Small intestine (tissue), 7 donors: ENCODE results near the gene CAPN10. TPM values are rescaled to one million over a fixed set of nuclear protein-coding genes. Genes with fewer than 3 reads are reported as not detected.

ENCODE experiments used
- DNase-seq, 2 donors: peaks; one replicate each; pipeline versions ENCODE4 v3.0.0 to v3.0.0-alpha.2; 2013
- FAIRE-seq: peaks from 2 replicates; lab custom pipeline; 2012; peaks lifted over from hg19 to GRCh38; lab: Jason Lieb, UNC
- H3K27ac ChIP-seq, 3 donors: one replicate each; pipeline ENCODE4 v1.5.1; 2013; ENCODE audit warnings: low read length in 2 of 3, mild to moderate bottlenecking in 2 of 3, control low read depth in 1 of 3, inconsistent platforms in 1 of 3, low read depth in 1 of 3, moderate library complexity in 1 of 3
- H3K27me3 ChIP-seq, 3 donors: one replicate each; pipeline ENCODE4 v1.6.1; 2013; ENCODE audit warnings: low read length in 3 of 3, inconsistent platforms in 1 of 3; ENCODE audit not compliant: control insufficient read depth in 3 of 3, insufficient read depth in 3 of 3
- H3K36me3 ChIP-seq, 3 donors: one replicate each; pipeline ENCODE4 v1.6.1; 2013; ENCODE audit warnings: low read length in 3 of 3, inconsistent platforms in 1 of 3, low read depth in 1 of 3, mild to moderate bottlenecking in 1 of 3, moderate library complexity in 1 of 3; ENCODE audit not compliant: control insufficient read depth in 3 of 3, insufficient read depth in 2 of 3
- H3K4me1 ChIP-seq, 3 donors: one replicate each; pipeline ENCODE4 v1.6.1; 2013; ENCODE audit warnings: low read length in 2 of 3, inconsistent platforms in 1 of 3, low read depth in 1 of 3, mild to moderate bottlenecking in 1 of 3, moderate library complexity in 1 of 3; ENCODE audit not compliant: control insufficient read depth in 3 of 3, insufficient read depth in 2 of 3
- H3K4me3 ChIP-seq, 3 donors: one replicate each; pipeline ENCODE4 v1.5.1; 2013; ENCODE audit warnings: low read length in 3 of 3, control low read depth in 1 of 3, inconsistent platforms in 1 of 3, low read depth in 1 of 3, mild to moderate bottlenecking in 1 of 3, moderate library complexity in 1 of 3
- H3K9me3 ChIP-seq, 2 donors: one replicate each; pipeline ENCODE4 v1.6.1; 2013; ENCODE audit warnings: low read depth in 1 of 2, low read length in 1 of 2; ENCODE audit not compliant: control insufficient read depth in 2 of 2, insufficient read depth in 1 of 2
- WGBS, 3 donors: extraction: QIAGEN DNeasy Blood & Tissue Kit; methylation state at CpG; one replicate each; pipeline ENCODE4 v1.1.7; 2013; 5-methylcytosine and 5-hydroxymethylcytosine counted together
- polyA plus RNA-seq, 4 donors: library from polyadenylated mRNA; stranded (reverse) in 3 of 4; unstranded in 1 of 4; fragments of 200-250 nt in 3 of 4; fragments of 120-200 nt in 1 of 4; gene quantifications; one replicate each; pipeline versions ENCODE4 v1.2.1 to v1.2.3, GENCODE V29; 2013
- donor health status: healthy with polysubstance abuse.
- donor health status: control.
- donor health status: control.
- donor health status: Bipolar disorder and iron deficiency.
- donor health status: healthy.

Gene CAPN10
- polyA plus RNA-seq, 4 donors: 19.7 to 33.8 (median 32.1) TPM

DNA sequence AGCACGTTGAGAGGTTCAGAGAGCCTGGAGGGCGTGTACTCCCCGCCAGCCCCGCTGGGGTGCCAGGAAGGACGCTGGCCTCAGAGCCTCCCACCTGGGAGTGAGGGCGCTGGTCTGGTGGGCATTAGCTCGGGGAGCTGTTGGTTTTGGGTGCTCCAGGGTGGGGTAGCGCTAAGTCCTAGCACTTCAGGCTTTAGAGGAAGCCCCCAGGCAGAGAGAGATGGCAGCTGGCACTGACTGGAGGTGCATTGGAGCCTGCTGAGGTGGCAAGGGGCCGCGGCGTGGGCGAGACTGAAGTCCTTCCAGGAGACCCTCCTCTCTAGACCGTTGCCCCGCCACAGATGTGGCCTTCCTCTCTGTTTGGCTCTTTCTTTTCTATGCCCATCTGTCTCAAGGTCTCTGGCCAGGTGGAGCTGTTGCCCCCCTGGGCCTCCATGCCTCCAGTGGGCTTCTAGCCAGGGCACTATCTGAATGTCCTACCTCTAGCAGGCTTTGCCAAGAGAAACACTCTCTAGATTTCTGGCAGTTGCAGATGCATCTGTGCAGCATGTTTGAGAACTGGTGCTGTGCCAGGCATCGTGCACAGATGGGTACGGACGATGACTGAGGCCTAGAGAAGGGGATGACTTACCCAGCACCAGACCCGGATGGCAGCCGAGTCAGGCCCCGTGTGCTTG lies 6.6 kb downstream of the CAPN10 start:
- Histone ChIP-seq H3K27me3 (no peaks in the 10 kb centered on the region), H3K36me3 (peaks cover 2 to 90% (median 9%) of the 10 kb centered on the region in 3 donors), H3K27ac (no peak overlapping the region), H3K9me3 (no peaks in the 10 kb centered on the region), H3K4me1 (peaks cover 0 to 2% (median 0%) of the 10 kb centered on the region in 3 donors), H3K4me3 (no peak overlapping the region)
- FAIRE-seq: no peak
- no peak for DNase-seq
- 89 to 94% (median 93%) methylated on average over 20 of the region's 20 CpGs for WGBS, 3 donors

DNA sequence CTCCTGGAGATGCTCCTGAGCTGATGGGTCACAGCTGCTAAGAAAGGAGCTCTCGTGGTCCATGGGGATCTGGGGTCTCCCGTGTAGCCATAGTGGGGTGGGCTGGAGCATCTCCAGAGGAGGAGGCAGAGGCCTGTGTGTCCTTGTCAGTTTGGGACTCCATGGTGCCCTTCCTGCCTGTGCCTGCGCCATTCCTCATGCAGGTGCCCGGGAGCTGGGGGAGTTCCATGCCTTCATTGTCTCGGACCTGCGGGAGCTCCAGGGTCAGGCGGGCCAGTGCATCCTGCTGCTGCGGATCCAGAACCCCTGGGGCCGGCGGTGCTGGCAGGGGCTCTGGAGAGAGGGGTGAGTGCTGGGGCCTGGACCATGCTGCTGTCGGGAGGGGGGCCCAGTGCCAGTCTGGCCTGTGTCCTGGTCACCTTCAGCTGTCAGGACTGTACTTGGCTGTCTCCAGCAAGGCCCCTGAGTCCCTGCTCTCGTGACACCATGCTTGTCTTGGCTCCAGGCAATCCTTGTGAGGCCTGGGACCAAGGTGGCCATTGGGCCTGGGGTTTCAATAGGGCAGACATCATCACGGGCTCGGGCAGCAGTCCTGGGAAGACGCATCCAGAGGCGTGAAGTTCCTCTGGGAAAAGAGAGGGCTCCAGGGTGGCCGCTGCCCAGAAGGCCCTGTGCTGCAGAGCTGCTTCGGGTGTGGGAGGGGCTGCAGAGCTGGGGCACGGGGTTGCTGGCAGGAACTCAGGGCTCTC lies 7.3 kb downstream of the CAPN10 start:
- Histone ChIP-seq H3K36me3 (peaks cover 2 to 97% (median 10%) of the 10 kb centered on the region in 3 donors), H3K4me1 (no peaks in the 10 kb centered on the region), H3K9me3 (no peaks in the 10 kb centered on the region), H3K27me3 (no peaks in the 10 kb centered on the region), H3K4me3 (no peak overlapping the region), H3K27ac (no peak overlapping the region)
- 91 to 97% (median 95%) methylated on average over 19 of the region's 19 CpGs for whole genome bisulfite sequencing, 3 donors
- FAIRE-seq (no peak), DNase-seq (no peak)

DNA sequence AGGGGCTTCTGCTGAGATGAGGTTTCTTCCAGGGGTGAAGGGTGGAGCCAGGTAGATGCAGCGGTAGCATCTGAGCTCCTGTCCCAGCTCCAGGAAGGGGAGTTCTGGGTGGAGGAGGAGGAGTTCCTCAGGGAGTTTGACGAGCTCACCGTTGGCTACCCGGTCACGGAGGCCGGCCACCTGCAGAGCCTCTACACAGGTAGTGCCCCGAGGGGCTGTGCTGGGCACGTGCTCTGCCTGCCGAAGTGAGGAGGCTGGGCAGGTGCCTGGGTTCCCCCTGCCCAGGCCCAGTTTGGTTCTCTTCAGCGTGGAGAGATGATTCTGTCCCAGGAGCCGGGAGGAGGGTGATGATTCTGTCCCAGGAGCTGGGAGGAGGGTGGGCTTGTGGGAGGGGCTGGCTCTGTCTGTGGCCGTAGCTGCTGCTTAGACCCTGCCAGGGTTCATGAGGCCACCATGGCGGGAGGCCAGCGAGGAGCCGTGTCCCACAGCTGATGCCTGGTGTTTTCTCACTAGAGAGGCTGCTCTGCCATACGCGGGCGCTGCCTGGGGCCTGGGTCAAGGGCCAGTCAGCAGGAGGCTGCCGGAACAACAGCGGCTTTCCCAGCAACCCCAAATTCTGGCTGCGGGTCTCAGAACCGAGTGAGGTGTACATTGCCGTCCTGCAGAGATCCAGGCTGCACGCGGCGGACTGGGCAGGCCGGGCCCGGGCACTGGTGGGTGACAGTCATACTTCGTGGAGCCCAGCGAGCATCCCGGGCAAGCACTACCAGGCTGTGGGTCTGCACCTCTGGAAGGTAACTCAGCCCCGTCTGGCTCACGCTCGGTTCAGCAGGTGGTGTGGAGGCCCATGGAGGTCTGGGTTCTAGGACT lies 8.2 kb downstream of the CAPN10 start:
- FAIRE-seq (no peak), DNase-seq (no peak)
- H3K36me3 ChIP-seq: peaks cover 3 to 98% (median 10%) of the 10 kb centered on the region in 3 donors
- H3K4me3 ChIP-seq: no peak overlapping the region
- WGBS, 3 donors: 90 to 93% (median 92%) methylated on average over 31 to 34 of the region's 34 CpGs
- no peak overlapping the region for H3K27ac ChIP-seq
- H3K9me3 ChIP-seq: no peaks in the 10 kb centered on the region
- H3K4me1 ChIP-seq: no peaks in the 10 kb centered on the region
- no peaks in the 10 kb centered on the region for H3K27me3 ChIP-seq

DNA sequence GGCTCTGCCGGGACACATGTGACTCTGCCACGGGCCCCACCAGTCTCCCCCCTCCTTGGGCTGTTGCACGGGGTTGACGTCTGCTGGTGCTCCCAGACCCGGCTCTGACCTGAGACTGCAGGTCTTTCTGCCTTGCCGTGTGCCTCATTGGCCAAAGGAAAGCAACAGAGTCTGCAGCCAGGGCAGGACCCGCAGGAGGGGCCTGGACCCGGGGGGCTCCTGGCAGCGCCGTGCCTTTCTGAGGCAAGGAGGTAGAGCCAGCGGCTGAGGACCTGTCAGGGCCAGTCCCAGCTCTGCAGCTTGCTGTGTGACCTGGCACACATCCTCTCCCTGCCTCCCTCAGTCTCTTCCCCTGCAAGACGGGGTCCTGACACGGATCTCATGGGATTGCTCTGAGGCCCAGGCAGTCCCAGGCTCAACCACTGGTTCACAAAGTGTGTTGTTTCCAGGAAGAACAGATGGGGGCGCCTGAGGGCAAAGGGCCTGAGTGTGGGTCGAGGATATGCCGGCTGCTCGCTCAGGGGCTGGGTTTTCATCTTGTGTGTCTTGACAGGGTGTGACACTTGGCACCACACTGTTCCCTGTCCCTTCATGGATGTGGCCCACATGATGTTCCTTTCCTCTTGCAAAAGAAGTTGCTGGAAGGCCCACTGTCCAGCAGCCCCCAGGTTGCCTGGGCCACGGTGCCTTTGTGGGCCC lies 9.0 kb downstream of the CAPN10 start:
- H3K4me1 ChIP-seq: no peaks in the 10 kb centered on the region
- WGBS, 3 donors: 73 to 79% (median 75%) methylated on average over 15 to 18 of the region's 18 CpGs
- DNase-seq: peak in 1 of 2 donors; percentile 32
- no peak overlapping the region for H3K27ac ChIP-seq
- no peak for FAIRE-seq
- peaks cover 3 to 97% (median 10%) of the 10 kb centered on the region in 3 donors for H3K36me3 ChIP-seq
- H3K4me3 ChIP-seq: no peak overlapping the region
- no peaks in the 10 kb centered on the region for H3K27me3 ChIP-seq
- H3K9me3 ChIP-seq: no peaks in the 10 kb centered on the region

DNA sequence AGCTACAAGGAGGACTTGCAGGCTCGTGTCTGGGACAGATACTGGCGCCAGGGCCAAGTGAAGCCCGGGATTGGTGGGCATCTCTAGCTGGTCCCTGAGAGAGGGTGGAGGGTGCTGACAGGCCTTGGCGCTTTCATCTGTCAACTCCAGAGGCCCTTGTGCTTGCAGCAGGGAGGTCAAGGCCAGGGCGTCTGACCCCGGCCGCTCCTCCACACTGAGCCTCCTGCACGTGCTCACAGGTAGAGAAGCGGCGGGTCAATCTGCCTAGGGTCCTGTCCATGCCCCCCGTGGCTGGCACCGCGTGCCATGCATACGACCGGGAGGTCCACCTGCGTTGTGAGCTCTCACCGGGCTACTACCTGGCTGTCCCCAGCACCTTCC lies 9.5 kb downstream of the CAPN10 start:
- Histone ChIP-seq H3K9me3 (no peaks in the 10 kb centered on the region), H3K27ac (no peak overlapping the region), H3K27me3 (no peaks in the 10 kb centered on the region), H3K36me3 (peaks cover 2 to 97% (median 10%) of the 10 kb centered on the region in 3 donors), H3K4me1 (no peaks in the 10 kb centered on the region), H3K4me3 (no peak overlapping the region)
- FAIRE-seq (no peak), DNase-seq (no peak)
- WGBS, 3 donors: 93 to 95% (median 94%) methylated on average over 15 to 17 of the region's 17 CpGs

DNA sequence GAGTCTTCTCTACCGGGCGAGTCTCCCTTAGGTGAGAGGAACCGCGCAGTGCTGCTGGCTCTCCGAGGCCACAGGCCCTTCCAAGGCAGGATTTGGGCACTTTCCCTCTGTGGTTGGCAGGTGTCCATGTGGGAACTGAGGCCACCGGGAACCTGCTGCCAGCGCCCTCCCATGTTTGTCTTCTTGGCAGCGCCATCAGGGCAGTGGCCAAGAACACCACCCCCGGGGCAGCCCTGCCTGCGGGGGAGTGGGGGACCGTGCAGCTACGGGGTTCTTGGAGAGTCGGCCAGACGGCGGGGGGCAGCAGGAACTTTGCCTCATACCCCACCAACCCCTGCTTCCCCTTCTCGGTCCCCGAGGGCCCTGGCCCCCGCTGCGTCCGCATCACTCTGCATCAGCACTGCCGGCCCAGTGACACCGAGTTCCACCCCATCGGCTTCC lies 10.0 kb downstream of the CAPN10 start:
- Histone ChIP-seq H3K36me3 (peaks cover 2 to 97% (median 10%) of the 10 kb centered on the region in 3 donors), H3K27ac (no peak overlapping the region), H3K4me3 (no peak overlapping the region), H3K27me3 (no peaks in the 10 kb centered on the region), H3K4me1 (no peaks in the 10 kb centered on the region), H3K9me3 (no peaks in the 10 kb centered on the region)
- WGBS, 3 donors: 88 to 94% (median 91%) methylated on average over 21 to 23 of the region's 23 CpGs
- DNase-seq (no peak), FAIRE-seq (no peak)

DNA sequence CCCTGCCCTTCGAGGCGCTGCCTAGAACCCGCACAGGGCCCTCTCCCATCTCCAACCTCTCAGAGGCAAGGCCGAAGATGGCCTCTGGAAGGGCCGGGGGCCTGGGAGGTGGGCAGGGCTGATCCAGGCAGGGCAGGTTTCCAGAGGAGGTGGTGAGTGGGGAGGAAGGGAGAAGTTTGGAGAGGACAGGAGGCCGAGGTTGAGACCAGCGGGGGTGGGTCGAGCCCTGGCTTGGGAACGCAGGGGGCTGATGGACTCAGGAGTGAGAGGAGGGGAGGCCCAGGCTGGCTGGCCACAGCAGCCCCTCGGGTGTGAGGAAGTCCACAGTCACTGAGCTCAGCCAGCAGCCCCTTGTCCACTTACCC lies 10.5 kb downstream of the CAPN10 start:
- no peak for FAIRE-seq

More for the DNA sequence above, 10.5 kb downstream of the CAPN10 start:
- Histone ChIP-seq H3K36me3 (peaks cover 2 to 97% (median 8%) of the 10 kb centered on the region in 3 donors), H3K27ac (no peak overlapping the region), H3K4me3 (no peak overlapping the region), H3K9me3 (no peaks in the 10 kb centered on the region), H3K4me1 (no peaks in the 10 kb centered on the region), H3K27me3 (no peaks in the 10 kb centered on the region)
- 93 to 95% (median 95%) methylated on average over 10 of the region's 10 CpGs for WGBS, 3 donors
- no peak for DNase-seq
